ENCODE results near the gene KCNAB2.
A peak's percentile ranks its signal among the peaks of the same experiment; 100 is the strongest.

Gene KCNAB2

DNA sequence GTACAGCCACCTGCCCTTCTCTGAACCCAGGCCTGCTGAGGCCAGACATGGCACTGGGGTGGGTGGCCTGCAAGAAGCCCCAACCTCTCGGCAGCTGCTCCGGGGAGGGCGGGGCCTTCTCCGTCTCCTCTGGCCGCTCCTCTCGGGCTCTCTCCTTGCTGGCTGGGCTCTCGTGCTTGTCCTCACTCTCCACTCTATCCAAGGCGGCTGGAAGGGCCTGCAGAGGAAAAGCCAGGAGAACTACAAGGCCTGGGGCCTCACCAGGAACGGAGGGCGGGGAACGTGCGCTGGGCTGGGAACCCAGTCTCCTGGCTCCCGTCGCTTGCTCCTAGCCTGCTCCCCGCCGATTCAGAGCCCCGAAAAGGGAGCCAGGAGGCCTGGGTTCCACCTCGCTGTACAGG lies 75.3 kb downstream of the KCNAB2 start:
- Histone ChIP-seq H3K27me3 (ENCODE audit: insufficient read depth, poor library complexity, severe bottlenecking) (peaks cover 7% of the 10 kb centered on the region), H3K4me3 (replicated peaks; ENCODE audit: insufficient read depth, low read length) (no peak overlapping the region), H3K27ac (replicated peaks) (no peak overlapping the region)
- TF ChIP-seq, protein P1, sequence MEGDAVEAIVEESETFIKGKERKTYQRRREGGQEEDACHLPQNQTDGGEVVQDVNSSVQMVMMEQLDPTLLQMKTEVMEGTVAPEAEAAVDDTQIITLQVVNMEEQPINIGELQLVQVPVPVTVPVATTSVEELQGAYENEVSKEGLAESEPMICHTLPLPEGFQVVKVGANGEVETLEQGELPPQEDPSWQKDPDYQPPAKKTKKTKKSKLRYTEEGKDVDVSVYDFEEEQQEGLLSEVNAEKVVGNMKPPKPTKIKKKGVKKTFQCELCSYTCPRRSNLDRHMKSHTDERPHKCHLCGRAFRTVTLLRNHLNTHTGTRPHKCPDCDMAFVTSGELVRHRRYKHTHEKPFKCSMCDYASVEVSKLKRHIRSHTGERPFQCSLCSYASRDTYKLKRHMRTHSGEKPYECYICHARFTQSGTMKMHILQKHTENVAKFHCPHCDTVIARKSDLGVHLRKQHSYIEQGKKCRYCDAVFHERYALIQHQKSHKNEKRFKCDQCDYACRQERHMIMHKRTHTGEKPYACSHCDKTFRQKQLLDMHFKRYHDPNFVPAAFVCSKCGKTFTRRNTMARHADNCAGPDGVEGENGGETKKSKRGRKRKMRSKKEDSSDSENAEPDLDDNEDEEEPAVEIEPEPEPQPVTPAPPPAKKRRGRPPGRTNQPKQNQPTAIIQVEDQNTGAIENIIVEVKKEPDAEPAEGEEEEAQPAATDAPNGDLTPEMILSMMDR (IDR thresholded peaks at IDR 0.05; ENCODE audit: insufficient read depth, low read length), result no peak
- TF ChIP-seq, protein P2, sequence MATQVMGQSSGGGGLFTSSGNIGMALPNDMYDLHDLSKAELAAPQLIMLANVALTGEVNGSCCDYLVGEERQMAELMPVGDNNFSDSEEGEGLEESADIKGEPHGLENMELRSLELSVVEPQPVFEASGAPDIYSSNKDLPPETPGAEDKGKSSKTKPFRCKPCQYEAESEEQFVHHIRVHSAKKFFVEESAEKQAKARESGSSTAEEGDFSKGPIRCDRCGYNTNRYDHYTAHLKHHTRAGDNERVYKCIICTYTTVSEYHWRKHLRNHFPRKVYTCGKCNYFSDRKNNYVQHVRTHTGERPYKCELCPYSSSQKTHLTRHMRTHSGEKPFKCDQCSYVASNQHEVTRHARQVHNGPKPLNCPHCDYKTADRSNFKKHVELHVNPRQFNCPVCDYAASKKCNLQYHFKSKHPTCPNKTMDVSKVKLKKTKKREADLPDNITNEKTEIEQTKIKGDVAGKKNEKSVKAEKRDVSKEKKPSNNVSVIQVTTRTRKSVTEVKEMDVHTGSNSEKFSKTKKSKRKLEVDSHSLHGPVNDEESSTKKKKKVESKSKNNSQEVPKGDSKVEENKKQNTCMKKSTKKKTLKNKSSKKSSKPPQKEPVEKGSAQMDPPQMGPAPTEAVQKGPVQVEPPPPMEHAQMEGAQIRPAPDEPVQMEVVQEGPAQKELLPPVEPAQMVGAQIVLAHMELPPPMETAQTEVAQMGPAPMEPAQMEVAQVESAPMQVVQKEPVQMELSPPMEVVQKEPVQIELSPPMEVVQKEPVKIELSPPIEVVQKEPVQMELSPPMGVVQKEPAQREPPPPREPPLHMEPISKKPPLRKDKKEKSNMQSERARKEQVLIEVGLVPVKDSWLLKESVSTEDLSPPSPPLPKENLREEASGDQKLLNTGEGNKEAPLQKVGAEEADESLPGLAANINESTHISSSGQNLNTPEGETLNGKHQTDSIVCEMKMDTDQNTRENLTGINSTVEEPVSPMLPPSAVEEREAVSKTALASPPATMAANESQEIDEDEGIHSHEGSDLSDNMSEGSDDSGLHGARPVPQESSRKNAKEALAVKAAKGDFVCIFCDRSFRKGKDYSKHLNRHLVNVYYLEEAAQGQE (IDR thresholded peaks at IDR 0.05; ENCODE audit: insufficient replicate concordance, low read depth), result no peak
- DNase-seq (ENCODE audit: low read depth in 1 of 2, low spot score in 1 of 2), result no peak

DNA sequence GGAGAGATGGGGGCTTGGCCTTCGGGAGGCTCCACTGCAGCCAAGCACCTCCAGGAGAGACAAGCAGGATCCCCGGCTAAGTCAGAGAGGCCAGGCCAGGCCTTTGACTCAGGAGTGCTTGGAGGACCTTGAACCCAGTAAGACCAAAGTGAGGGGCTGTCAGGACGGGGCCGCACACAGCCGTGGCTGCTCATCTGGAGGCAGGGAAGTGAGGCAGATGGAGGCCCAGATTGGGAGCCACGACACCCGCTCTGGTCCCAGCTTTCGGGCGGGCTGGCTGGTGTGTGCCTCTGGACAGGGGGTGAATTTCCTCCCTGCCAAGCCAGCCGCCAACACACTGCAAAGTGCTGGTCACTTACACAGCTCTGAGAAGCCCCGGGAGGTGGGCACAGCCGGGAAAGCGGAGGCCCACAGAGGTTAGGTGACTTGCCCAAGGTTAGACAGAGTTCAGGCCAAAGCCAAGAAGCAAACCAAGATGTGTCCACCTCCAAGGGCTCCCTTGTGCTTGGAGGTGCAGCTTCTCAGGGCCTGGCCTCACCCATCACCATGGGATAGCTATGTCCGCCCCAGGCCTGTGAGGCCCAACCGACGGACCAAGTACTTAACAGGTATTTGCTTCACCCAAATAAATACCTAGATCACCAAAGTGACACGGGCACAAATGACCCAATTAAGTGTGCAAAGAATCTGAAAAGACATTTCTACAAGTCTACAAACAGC lies 76.1 kb downstream of the KCNAB2 start:
- TF ChIP-seq, protein P1 (IDR thresholded peaks at IDR 0.05; ENCODE audit: insufficient read depth, low read length), result no peak
- TF ChIP-seq GABPA (IDR thresholded peaks at IDR 0.05; ENCODE audit: low read depth) (no peak), SPI1 (IDR thresholded peaks at IDR 0.05; ENCODE audit: borderline replicate concordance, low read depth) (no peak), POLR2AphosphoS5 (IDR thresholded peaks at IDR 0.05; ENCODE audit: low read depth) (no peak)
- TF ChIP-seq, protein P2 (IDR thresholded peaks at IDR 0.05; ENCODE audit: insufficient replicate concordance, low read depth), result no peak
- Histone ChIP-seq H3K27ac (replicated peaks) (no peak overlapping the region), H3K27me3 (ENCODE audit: insufficient read depth, poor library complexity, severe bottlenecking) (no peaks in the 10 kb centered on the region), H3K4me3 (replicated peaks; ENCODE audit: insufficient read depth, low read length) (no peak overlapping the region)
- no peak for DNase-seq (ENCODE audit: low read depth in 1 of 2, low spot score in 1 of 2)

DNA sequence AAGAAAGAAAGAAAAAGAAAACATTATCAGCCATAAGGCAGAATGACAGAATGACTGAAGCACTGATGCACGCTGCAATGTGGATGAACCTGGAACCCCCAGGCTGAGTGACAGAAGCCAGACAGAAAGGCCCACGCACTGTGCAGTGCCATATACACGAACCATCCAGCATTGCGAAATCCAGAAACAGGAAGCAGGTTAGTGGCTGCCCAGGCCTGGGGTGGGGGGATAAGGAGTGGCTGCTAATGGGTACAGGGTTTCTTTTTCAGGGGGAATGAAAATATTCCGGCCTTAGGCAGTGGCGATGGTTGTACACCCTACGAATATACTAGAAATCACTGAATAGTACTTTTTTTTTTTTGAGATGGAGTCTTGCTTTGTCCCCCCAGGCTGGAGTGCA lies 77.4 kb downstream of the KCNAB2 start:
- Histone ChIP-seq H3K27ac (replicated peaks) (no peak overlapping the region), H3K4me3 (replicated peaks; ENCODE audit: insufficient read depth, low read length) (no peak overlapping the region), H3K27me3 (ENCODE audit: insufficient read depth, poor library complexity, severe bottlenecking) (no peaks in the 10 kb centered on the region)
- peak in 1 of 2 experiments; percentile 68 for DNase-seq (ENCODE audit: low read depth in 1 of 2, low spot score in 1 of 2)
- TF ChIP-seq POLR2AphosphoS5 (IDR thresholded peaks at IDR 0.05; ENCODE audit: low read depth), result no peak
- TF ChIP-seq SPI1 (IDR thresholded peaks at IDR 0.05; ENCODE audit: borderline replicate concordance, low read depth), result peak; percentile 54; the same call in 1 of the 2 replicates

DNA sequence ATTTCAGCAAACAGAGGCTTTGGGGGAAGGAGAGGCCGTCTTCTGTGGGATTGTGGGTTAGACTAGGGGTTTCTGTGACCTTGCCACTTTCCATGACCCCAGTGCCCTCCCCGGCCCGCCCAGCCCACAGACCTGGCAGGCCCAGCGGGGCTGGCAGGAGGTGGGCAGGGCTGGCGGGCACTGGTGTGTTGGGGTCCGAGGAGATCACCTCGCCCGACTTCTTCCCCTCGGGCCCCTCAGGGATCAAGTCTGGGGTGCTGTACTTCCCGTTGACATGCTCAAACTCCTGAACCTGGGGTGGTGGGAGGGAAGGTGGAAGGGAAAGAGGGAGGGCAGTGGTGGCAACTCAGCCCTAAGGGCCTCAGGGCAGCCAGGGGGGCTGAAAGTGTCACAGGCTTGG lies 78.1 kb downstream of the KCNAB2 start:
- DNase-seq (ENCODE audit: low read depth in 1 of 2, low spot score in 1 of 2), result no peak
- no peaks in the 10 kb centered on the region for H3K27me3 ChIP-seq (ENCODE audit: insufficient read depth, poor library complexity, severe bottlenecking)
- H3K4me3 ChIP-seq (replicated peaks; ENCODE audit: insufficient read depth, low read length), result no peak overlapping the region
- no peak overlapping the region for H3K27ac ChIP-seq (replicated peaks)
- TF ChIP-seq, protein P2 (IDR thresholded peaks at IDR 0.05; ENCODE audit: insufficient replicate concordance, low read depth), result no peak
- TF ChIP-seq, protein P1 (IDR thresholded peaks at IDR 0.05; ENCODE audit: insufficient read depth, low read length), result no peak
- TF ChIP-seq GABPA (IDR thresholded peaks at IDR 0.05; ENCODE audit: low read depth) (no peak), SPI1 (IDR thresholded peaks at IDR 0.05; ENCODE audit: borderline replicate concordance, low read depth) (no peak), POLR2AphosphoS5 (IDR thresholded peaks at IDR 0.05; ENCODE audit: low read depth) (no peak)

Data from HL-60 (cell line).